ENCODE measurements around the gene MRPL40.

DNA sequence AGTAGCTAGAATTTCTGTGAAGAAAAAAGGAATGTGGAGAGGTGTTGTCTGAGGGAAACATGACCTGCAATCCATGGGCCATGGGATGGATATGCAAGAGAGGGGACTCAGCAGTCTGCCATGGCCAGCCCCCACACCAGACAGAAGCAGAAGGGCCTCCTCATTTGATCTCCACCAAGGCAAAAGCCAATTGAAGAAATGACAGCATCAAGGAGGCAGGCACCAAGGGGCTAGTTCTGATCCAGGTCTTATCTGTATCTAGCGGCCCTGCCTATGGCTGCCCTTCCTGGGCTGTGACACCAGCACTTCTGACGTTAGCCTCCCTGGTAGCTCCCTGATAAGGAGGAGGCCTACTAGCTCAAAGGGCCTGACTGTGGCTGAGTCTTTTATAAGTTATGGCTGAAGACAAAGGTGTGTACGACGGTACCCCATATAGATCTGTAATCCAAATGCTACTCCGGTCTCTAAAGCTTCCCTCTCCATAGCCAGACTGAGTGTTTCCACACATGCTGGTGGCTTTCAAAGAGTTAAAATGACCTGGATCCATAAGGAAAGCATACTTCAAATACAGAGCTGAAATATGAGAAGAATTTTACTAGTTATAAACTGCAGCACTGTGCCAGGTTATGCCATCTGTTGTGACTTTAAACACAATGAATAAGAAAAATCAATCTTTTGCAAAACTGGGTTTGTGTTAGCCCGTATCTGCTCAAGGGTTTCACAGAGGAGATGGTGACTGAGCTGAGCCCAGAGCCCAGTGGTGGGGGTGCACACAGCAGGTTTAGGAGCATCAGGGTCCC, 35.2 kb upstream of the MRPL40 start:
- TF ChIP-seq, protein P1, sequence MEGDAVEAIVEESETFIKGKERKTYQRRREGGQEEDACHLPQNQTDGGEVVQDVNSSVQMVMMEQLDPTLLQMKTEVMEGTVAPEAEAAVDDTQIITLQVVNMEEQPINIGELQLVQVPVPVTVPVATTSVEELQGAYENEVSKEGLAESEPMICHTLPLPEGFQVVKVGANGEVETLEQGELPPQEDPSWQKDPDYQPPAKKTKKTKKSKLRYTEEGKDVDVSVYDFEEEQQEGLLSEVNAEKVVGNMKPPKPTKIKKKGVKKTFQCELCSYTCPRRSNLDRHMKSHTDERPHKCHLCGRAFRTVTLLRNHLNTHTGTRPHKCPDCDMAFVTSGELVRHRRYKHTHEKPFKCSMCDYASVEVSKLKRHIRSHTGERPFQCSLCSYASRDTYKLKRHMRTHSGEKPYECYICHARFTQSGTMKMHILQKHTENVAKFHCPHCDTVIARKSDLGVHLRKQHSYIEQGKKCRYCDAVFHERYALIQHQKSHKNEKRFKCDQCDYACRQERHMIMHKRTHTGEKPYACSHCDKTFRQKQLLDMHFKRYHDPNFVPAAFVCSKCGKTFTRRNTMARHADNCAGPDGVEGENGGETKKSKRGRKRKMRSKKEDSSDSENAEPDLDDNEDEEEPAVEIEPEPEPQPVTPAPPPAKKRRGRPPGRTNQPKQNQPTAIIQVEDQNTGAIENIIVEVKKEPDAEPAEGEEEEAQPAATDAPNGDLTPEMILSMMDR (IDR thresholded peaks at IDR 0.05; ENCODE audit: insufficient read depth, low read length), result no peak
- no peak for TF ChIP-seq POLR2AphosphoS5 (IDR thresholded peaks at IDR 0.05; ENCODE audit: low read depth)
- TF ChIP-seq, protein P2, sequence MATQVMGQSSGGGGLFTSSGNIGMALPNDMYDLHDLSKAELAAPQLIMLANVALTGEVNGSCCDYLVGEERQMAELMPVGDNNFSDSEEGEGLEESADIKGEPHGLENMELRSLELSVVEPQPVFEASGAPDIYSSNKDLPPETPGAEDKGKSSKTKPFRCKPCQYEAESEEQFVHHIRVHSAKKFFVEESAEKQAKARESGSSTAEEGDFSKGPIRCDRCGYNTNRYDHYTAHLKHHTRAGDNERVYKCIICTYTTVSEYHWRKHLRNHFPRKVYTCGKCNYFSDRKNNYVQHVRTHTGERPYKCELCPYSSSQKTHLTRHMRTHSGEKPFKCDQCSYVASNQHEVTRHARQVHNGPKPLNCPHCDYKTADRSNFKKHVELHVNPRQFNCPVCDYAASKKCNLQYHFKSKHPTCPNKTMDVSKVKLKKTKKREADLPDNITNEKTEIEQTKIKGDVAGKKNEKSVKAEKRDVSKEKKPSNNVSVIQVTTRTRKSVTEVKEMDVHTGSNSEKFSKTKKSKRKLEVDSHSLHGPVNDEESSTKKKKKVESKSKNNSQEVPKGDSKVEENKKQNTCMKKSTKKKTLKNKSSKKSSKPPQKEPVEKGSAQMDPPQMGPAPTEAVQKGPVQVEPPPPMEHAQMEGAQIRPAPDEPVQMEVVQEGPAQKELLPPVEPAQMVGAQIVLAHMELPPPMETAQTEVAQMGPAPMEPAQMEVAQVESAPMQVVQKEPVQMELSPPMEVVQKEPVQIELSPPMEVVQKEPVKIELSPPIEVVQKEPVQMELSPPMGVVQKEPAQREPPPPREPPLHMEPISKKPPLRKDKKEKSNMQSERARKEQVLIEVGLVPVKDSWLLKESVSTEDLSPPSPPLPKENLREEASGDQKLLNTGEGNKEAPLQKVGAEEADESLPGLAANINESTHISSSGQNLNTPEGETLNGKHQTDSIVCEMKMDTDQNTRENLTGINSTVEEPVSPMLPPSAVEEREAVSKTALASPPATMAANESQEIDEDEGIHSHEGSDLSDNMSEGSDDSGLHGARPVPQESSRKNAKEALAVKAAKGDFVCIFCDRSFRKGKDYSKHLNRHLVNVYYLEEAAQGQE (IDR thresholded peaks at IDR 0.05; ENCODE audit: insufficient replicate concordance, low read depth), result no peak
- TF ChIP-seq GABPA (IDR thresholded peaks at IDR 0.05; ENCODE audit: low read depth), result no peak
